Fibroblast of the conjunctiva (primary cell): ENCODE results near the gene NPIPB8.
A peak's percentile ranks its signal among the peaks of the same experiment; 100 is the strongest.
"Not testable (repeated sequence)": the region's sequence is repeated elsewhere in the genome, so short reads cannot be mapped to it uniquely, and the experiment has no call there.

Source experiments
- DNase-seq: peaks from one replicate; pipeline ENCODE4 v3.0.0-alpha.2; 2010; ENCODE audit warnings: low read depth

The NPIPB8 gene

GRCh38 chr16:28607116-28607623 is 30.7 kb upstream of the NPIPB8 start:
- no peak for DNase-seq

- DNase-seq = not testable (repeated sequence)
Observed at GRCh38 chr16:28607681-28608495, 30.0 kb upstream of the NPIPB8 start.

- not testable (repeated sequence) for DNase-seq
Observed at GRCh38 chr16:28608496-28608808, 29.4 kb upstream of the NPIPB8 start.

- not testable (repeated sequence) for DNase-seq
Observed at GRCh38 chr16:28608867-28609596, 28.8 kb upstream of the NPIPB8 start.

- no peak for DNase-seq
Observed at GRCh38 chr16:28609631-28610594, 28.0 kb upstream of the NPIPB8 start, which contains the start of gene SULT1A1. Gene SULT1A1, minus strand, starts transcription at chr16:28610044. Its CDS starts 1,189 bp downstream, at chr16:28608855.

GRCh38 chr16:28610595-28611191 is 27.2 kb upstream of the NPIPB8 start:
- DNase-seq = no peak

- DNase-seq = not testable (repeated sequence)
Observed at GRCh38 chr16:28612359-28613280, 25.2 kb upstream of the NPIPB8 start.

GRCh38 chr16:28613912-28614311 is 24.0 kb upstream of the NPIPB8 start:
- DNase-seq = not testable (repeated sequence)

GRCh38 chr16:28614561-28614960 is 23.3 kb upstream of the NPIPB8 start:
- DNase-seq = not testable (repeated sequence)

- peak; percentile 17 for DNase-seq
Observed at GRCh38 chr16:28615486-28616223, 22.2 kb upstream of the NPIPB8 start.

- DNase-seq = not testable (repeated sequence)
Observed at GRCh38 chr16:28616224-28616577, 21.7 kb upstream of the NPIPB8 start.

GRCh38 chr16:28616636-28617035 is 21.2 kb upstream of the NPIPB8 start:
- DNase-seq = no peak

GRCh38 chr16:28617874-28618273 is 20.0 kb upstream of the NPIPB8 start:
- DNase-seq = no peak

GRCh38 chr16:28620316-28620715 is 17.5 kb upstream of the NPIPB8 start:
- not testable (repeated sequence) for DNase-seq

- no peak for DNase-seq
Observed at GRCh38 chr16:28621481-28622155, 16.2 kb upstream of the NPIPB8 start.

- not testable (repeated sequence) for DNase-seq
Observed at GRCh38 chr16:28622532-28623171, 15.2 kb upstream of the NPIPB8 start.

- no peak for DNase-seq
Observed at GRCh38 chr16:28623172-28623711, 14.6 kb upstream of the NPIPB8 start.

- DNase-seq = not testable (repeated sequence)
Observed at GRCh38 chr16:28630905-28631304, 7.0 kb upstream of the NPIPB8 start.
